ENCODE measurements around the gene GSN.

The GSN gene

GRCh38 chr9:121284733-121285451 lies 16.9 kb downstream of the GSN start:
- no peak overlapping the region for H3K9ac ChIP-seq (ENCODE audit: low read length)
- H3K27ac ChIP-seq (ENCODE audit: low read depth, low read length, poor library complexity, severe bottlenecking) = no peak overlapping the region
- no peak overlapping the region for H3K4me2 ChIP-seq (ENCODE audit: low read length)
- H3K9me2 ChIP-seq (ENCODE audit: low read depth, low read length) = no peaks in the 10 kb centered on the region
- H3K4me1 ChIP-seq (ENCODE audit: insufficient read depth, low read length, severe bottlenecking) = peaks cover 34% of the 10 kb centered on the region
- H3K36me3 ChIP-seq (ENCODE audit: insufficient read depth, low read length) = no peaks in the 10 kb centered on the region
- H2AFZ ChIP-seq (ENCODE audit: low read length) = no peak overlapping the region
- no peak overlapping the region for H3K4me3 ChIP-seq (ENCODE audit: low read depth, low read length, poor library complexity, severe bottlenecking)
- no peaks in the 10 kb centered on the region for H3K79me2 ChIP-seq (ENCODE audit: insufficient read depth, low read length)
- no peaks in the 10 kb centered on the region for H3F3A ChIP-seq (ENCODE audit: insufficient read depth, low read length)
- no peaks in the 10 kb centered on the region for H3K9me3 ChIP-seq (ENCODE audit: low read length)
- H3K27me3 ChIP-seq (ENCODE audit: insufficient read depth, low read length) = no peaks in the 10 kb centered on the region
- H4K20me1 ChIP-seq (ENCODE audit: insufficient read depth, low read length) = no peaks in the 10 kb centered on the region
- TF ChIP-seq CTCF (IDR thresholded peaks at IDR 0.05; ENCODE audit: low read length) (no peak), EZH2 (IDR thresholded peaks at IDR 0.05; ENCODE audit: borderline replicate concordance, low read length) (no peak)

- Histone ChIP-seq H3K9me2 (ENCODE audit: low read depth, low read length) (no peaks in the 10 kb centered on the region), H3K36me3 (ENCODE audit: insufficient read depth, low read length) (no peaks in the 10 kb centered on the region), H2AFZ (ENCODE audit: low read length) (no peak overlapping the region), H3K27ac (ENCODE audit: low read depth, low read length, poor library complexity, severe bottlenecking) (no peak overlapping the region), H3K4me1 (ENCODE audit: insufficient read depth, low read length, severe bottlenecking) (peaks cover 36% of the 10 kb centered on the region), H3K27me3 (ENCODE audit: insufficient read depth, low read length) (no peaks in the 10 kb centered on the region), H3F3A (ENCODE audit: insufficient read depth, low read length) (no peaks in the 10 kb centered on the region), H3K4me2 (ENCODE audit: low read length) (no peak overlapping the region), H3K9ac (ENCODE audit: low read length) (no peak overlapping the region; the same call in 1 of the 2 replicates), H3K4me3 (ENCODE audit: low read depth, low read length, poor library complexity, severe bottlenecking) (no peak overlapping the region), H3K9me3 (ENCODE audit: low read length) (no peaks in the 10 kb centered on the region), H4K20me1 (ENCODE audit: insufficient read depth, low read length) (no peaks in the 10 kb centered on the region), H3K79me2 (ENCODE audit: insufficient read depth, low read length) (no peaks in the 10 kb centered on the region)
- TF ChIP-seq EZH2 (IDR thresholded peaks at IDR 0.05; ENCODE audit: borderline replicate concordance, low read length) (no peak), CTCF (IDR thresholded peaks at IDR 0.05; ENCODE audit: low read length) (no peak)
Measured at GRCh38 chr9:121285835-121286687, 18.1 kb downstream of the GSN start.

- H3K9ac ChIP-seq (ENCODE audit: low read length) = no peak overlapping the region
- no peaks in the 10 kb centered on the region for H3K27me3 ChIP-seq (ENCODE audit: insufficient read depth, low read length)
- H4K20me1 ChIP-seq (ENCODE audit: insufficient read depth, low read length) = no peaks in the 10 kb centered on the region
- no peaks in the 10 kb centered on the region for H3F3A ChIP-seq (ENCODE audit: insufficient read depth, low read length)
- H2AFZ ChIP-seq (ENCODE audit: low read length) = no peak overlapping the region
- H3K4me3 ChIP-seq (ENCODE audit: low read depth, low read length, poor library complexity, severe bottlenecking) = no peak overlapping the region
- no peaks in the 10 kb centered on the region for H3K79me2 ChIP-seq (ENCODE audit: insufficient read depth, low read length)
- no peak overlapping the region for H3K27ac ChIP-seq (ENCODE audit: low read depth, low read length, poor library complexity, severe bottlenecking)
- H3K4me2 ChIP-seq (ENCODE audit: low read length) = no peak overlapping the region
- no peaks in the 10 kb centered on the region for H3K9me3 ChIP-seq (ENCODE audit: low read length)
- no peak for TF ChIP-seq CTCF (IDR thresholded peaks at IDR 0.05; ENCODE audit: low read length)
- TF ChIP-seq EZH2 (IDR thresholded peaks at IDR 0.05; ENCODE audit: borderline replicate concordance, low read length) = no peak
- no peaks in the 10 kb centered on the region for H3K9me2 ChIP-seq (ENCODE audit: low read depth, low read length)
- H3K4me1 ChIP-seq (ENCODE audit: insufficient read depth, low read length, severe bottlenecking) = peaks cover 36% of the 10 kb centered on the region
- no peaks in the 10 kb centered on the region for H3K36me3 ChIP-seq (ENCODE audit: insufficient read depth, low read length)
Measured at GRCh38 chr9:121286688-121286972, 18.7 kb downstream of the GSN start.

Data from OCI-LY1 (cell line).